HG03064 (cell line): ENCODE measurements around the gene GNB1.

ENCODE experiments used
- ATAC-seq: cut with Tn5 transposase; IDR thresholded peaks from one replicate; pipeline ENCODE4 v1.9.1; 2021; ENCODE audit warnings: low read depth; ENCODE audit not compliant: unreplicated experiment

The GNB1 gene

GRCh38 chr1:1832820-1833219, 58.1 kb downstream of the GNB1 start:
- ATAC-seq: no peak

- no peak for ATAC-seq
These were observed 58.7 kb downstream of the GNB1 start for GRCh38 chr1:1832166-1832565.

- no peak for ATAC-seq
These were observed 63.6 kb downstream of the GNB1 start for GRCh38 chr1:1827089-1827848.

- ATAC-seq: no peak
These were observed 64.4 kb downstream of the GNB1 start for GRCh38 chr1:1826356-1827088.

- no peak for ATAC-seq
These were observed 65.7 kb downstream of the GNB1 start for GRCh38 chr1:1825217-1825616.

- ATAC-seq: no peak
These were observed 71.1 kb downstream of the GNB1 start for GRCh38 chr1:1819762-1820161.

GRCh38 chr1:1817221-1817620, 73.7 kb downstream of the GNB1 start:
- ATAC-seq: no peak

- ATAC-seq: no peak
These were observed 75.1 kb downstream of the GNB1 start for GRCh38 chr1:1815606-1816281.

- no peak for ATAC-seq
These were observed 81.4 kb downstream of the GNB1 start for GRCh38 chr1:1809489-1809888.

GRCh38 chr1:1808206-1808605, 82.7 kb downstream of the GNB1 start:
- ATAC-seq: no peak

GRCh38 chr1:1806890-1807289, 84.0 kb downstream of the GNB1 start:
- no peak for ATAC-seq

- ATAC-seq: no peak
These were observed 86.6 kb downstream of the GNB1 start for GRCh38 chr1:1804301-1804700.

GRCh38 chr1:1802871-1803270, 88.0 kb downstream of the GNB1 start:
- no peak for ATAC-seq

GRCh38 chr1:1799716-1800115, 91.2 kb downstream of the GNB1 start:
- ATAC-seq: peak; percentile 74

- no peak for ATAC-seq
These were observed 93.1 kb downstream of the GNB1 start for GRCh38 chr1:1797731-1798341.

GRCh38 chr1:1796466-1796865, 94.4 kb downstream of the GNB1 start:
- no peak for ATAC-seq

- ATAC-seq: no peak
These were observed 95.9 kb downstream of the GNB1 start for GRCh38 chr1:1794999-1795398.

- no peak for ATAC-seq
These were observed 97.2 kb downstream of the GNB1 start for GRCh38 chr1:1793481-1794244.

- ATAC-seq: no peak
These were observed 102.0 kb downstream of the GNB1 start for GRCh38 chr1:1788646-1789431.

- ATAC-seq: no peak
These were observed 102.8 kb downstream of the GNB1 start for GRCh38 chr1:1788136-1788535.
